ENCODE results near the gene SLC9A7. TPM values are rescaled to one million over a fixed set of nuclear protein-coding genes. Genes with fewer than 3 reads are reported as not detected.
A peak's percentile ranks its signal among the peaks of the same experiment; 100 is the strongest.
"Not testable (repeated sequence)": the region's sequence is repeated elsewhere in the genome, so short reads cannot be mapped to it uniquely, and the experiment has no call there.

SLC9A7 gene
- total RNA-seq (ENCODE audit: insufficient read depth, low replicate concordance), result 1.9 TPM

DNA sequence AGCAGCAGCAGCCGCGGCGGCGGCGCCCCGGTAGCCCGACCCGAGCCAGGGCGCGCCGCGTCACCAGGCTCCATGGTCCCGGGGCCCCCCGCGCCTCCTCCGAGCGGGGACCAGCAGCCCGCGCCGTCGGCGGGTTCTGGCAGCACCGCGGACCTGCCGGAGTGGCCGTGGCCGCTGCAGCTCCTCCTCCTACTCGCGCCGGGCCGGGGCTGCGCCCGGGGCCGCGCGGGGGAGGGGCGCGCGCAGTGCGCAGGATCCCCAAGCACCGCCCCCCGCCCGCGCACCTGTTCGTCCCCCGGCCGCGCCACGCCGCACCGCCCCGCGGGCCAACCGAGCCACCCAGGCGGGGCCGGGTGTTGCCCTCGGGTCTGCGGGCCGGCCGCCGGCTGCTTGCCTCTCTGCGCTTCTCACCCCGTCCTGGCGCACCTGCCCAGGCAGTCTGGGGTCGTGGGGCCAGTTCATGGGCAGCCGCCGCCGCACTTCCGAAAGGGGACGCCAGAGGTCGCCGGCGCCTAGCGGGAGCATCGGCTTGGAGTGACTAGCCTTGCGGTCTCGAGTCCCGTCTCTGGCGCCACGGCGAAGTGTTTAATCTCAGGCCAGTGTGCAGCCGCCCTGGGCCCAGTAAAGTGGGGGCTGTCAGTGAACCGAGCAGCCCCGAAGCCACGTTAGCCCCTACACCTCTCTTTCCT lies at the start of gene SLC9A7:
TSS of gene SLC9A7 (minus strand) at position 163 of the 689 bp plus-strand sequence. CDS start at position 74, 89 bp downstream.
- DNase-seq (ENCODE audit: low spot score), result peak; percentile 39

DNA sequence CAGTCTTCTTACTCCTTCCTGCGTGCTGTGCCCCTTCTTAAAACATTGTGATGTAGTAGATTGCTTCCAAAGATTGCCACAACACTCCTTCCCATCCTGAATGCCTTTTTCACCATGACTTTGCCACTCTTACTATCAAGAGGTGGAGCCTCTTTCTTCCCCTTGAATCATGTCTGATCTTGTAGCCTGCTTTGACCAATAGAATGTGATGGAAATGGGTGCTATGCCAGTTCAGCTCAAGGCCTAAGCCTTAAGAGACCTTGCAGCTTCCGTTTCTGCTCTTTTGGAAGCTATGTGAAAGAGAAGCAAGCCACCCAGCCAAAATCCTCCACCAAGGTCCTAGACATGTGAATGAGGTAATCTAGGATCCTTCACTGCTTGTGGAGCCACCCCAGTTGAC lies 46.4 kb upstream of the SLC9A7 start:
- no peak for DNase-seq (ENCODE audit: low spot score)

DNA sequence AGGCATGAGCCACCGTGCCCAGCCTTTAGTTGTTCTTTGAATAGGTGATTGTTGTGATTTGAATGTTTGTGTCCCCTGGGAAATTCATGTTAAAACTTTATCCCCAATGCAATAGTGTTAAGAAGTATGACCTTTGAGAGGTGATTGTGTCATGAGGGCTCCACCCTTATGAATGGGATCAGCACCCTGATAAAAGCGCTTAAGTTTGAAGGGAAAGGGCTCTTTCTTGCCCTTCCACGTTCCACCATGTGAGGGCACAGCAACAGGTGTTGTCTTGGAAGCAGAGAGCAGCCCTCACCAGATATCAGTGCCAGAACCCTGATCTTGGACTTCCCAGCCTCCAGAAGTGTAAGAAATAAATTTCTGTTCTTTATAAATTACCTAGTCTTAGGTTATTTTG lies 44.2 kb upstream of the SLC9A7 start:
- no peak for DNase-seq (ENCODE audit: low spot score)

DNA sequence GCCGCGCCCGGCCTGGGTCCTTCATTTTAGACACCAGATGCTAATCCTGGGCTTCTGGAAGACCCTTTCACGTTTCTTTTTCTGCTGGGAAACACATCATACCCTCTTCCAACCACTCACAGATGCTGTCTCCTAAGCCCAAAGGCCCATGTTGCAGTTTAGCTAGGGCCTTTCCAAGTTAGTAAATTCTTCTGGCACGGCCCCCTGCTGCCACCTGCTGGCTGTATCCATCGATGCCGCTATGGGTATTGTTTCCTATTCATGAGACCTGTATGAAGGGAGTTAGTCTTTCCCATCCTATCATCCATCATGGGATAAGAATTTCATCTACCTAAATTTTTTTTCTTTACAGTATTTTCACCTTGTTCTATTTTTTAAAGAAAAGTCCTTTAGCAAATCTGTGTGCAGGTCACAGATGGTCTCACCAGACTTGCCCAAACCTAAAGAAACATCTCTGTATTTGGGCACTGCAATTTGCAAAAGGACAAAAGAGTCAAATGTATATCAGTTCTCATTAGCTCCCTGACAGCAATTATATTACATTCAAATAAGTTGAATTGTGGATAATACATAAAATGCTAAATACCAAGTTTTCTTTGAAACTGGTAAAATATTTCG lies 37.8 kb upstream of the SLC9A7 start:
- DNase-seq (ENCODE audit: low spot score), result peak; percentile 49

DNA sequence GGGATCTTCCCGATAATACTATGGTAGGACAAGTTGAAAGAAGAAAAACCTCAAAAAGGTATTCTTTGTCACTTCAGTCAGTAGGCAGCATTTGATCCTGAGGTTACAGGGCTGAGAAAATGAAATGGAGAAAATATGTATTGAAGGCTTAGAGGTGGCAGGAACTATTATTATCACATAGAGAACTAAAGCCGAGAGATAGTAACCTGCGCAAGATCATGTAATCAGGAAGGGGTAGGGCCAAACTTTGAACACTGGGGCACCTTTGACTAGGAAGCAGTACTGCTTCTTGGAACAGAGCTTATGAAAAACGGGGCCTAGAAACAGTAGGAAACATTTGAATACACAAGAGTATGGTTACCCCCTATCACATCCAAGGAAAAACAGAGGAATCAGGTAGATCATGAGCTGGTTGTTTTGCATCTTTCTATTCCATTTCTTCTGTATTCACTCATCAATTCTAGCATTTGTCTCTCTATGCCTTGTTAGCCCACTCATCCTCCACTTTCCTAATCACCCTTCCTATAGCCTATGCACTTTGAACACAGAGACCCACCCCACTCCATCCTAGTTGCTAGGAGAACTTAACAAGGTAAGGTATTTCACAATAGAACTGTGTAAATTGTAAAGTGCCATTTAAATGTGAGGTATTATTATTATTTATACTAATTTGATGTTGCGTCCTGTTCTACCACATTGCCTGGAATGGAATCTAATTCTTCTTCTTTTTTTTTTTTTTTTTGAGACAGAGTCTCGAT lies 34.6 kb upstream of the SLC9A7 start:
- no peak for DNase-seq (ENCODE audit: low spot score)

DNA sequence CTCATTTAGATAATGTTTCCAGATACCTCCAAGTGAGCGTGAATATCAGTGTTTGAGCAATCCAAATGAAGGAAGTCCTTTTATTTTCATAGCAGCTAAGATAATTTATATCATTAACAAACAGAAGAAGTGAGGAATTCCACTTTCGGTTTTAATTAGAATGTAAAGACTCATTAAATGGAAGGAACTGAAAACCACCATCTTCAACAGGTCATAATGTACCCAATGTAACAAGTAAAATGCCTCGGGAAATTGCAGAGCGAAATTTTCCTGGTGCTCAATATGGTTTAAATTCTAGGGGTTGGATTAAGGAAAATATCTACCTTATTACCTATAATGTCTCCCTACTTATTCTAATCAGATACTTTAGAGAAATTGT lies 33.9 kb upstream of the SLC9A7 start:
- DNase-seq (ENCODE audit: low spot score), result no peak

DNA sequence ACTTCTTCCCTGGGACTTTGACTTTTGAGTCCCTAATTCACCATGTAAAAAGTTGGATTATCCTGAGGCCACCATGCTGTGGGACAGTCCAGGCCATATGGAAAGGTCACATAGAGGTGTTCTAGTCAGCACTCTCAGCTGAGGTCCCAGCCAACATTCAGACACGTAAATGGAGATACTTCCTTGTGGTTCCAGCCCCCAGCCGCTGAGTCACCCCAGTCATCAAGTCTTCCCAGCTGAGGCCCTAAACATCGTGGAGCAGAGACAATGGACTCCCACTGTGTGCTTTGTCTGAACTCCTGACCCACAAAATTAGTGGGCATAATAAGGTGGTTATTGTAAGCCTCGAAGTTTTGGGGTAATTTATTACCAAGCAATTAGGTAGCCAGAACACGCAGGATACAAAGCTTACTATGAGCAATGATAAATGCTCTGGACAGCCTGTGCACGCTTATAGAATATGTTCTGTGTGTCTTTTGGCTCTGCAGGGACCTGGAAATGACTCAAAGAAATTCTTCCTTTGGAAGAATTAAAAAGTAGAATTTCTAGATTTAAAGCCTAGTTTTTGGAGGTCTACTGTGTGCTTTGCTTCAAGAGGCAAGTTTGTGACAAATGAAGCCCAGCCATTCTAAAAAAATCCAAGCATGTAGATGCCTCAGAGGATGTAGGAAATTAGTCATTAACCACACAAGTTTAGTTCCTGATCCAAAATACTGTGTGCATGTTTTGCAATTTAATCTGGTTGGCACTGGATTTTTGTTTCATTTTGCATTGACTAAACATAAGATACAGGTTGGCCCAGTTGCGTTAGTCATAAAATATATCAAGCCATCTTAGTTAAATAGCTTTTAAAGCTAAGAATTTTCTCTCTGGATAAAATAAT lies 33.2 kb upstream of the SLC9A7 start:
- peak; percentile 46 for DNase-seq (ENCODE audit: low spot score)

DNA sequence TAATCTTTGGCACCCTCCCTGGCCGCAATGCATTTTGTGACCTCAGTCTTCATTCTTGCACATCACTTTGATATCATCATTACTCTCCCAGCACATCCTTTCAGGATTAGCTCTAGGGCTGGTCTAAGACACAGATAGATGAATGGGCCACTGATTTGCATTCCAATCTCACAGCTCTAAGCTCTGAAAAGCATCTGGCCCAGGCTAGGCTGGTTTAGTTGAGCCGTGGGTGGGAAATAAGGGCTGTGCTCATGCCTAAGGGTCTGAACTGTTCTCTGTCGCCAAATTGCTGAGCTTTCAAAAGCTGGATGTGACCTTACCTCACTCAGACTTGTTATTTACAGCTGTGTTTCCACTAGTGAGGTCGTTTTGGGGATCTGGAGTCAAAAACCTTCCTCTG lies 30.0 kb upstream of the SLC9A7 start:
- peak; percentile 14 for DNase-seq (ENCODE audit: low spot score)

DNA sequence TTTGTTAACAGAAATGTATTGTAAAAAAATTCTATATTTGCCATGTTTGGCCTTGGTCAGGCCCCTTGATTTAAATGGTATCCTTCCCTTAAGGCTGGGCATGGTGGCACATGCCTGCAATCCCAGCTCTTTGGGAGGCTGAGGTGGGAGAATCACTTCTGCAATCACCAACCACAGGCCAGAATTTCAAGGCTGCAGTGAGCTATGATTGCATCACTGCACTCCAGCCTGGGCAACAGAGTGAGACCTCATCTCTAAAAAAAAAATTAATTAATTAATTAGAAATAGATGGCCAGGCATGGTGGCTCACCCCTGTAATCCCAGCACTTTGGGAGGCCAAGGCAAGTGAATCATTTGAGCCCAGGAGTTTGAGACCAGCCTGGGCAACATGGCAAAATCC lies 25.5 kb upstream of the SLC9A7 start:
- DNase-seq (ENCODE audit: low spot score), result not testable (repeated sequence)

DNA sequence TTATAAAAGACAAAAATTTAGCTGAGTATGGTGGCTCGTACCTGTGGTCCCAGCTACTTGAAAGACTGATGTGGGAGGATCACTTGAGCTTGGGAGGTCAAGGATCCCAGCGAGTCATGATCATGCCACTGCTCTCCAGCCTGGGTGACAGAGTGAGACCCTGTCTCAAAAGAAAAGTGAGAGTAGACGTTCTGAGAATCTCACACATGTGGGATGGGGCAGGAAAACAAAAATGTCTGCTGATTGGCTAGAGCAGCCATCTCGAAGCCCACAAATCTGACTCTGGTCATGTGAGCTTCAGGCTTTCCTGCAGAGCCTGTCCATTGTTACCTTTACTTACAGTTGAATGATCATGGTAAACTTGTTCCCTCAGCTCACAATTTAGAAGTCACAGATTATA lies 23.1 kb upstream of the SLC9A7 start:
- DNase-seq (ENCODE audit: low spot score), result no peak

DNA sequence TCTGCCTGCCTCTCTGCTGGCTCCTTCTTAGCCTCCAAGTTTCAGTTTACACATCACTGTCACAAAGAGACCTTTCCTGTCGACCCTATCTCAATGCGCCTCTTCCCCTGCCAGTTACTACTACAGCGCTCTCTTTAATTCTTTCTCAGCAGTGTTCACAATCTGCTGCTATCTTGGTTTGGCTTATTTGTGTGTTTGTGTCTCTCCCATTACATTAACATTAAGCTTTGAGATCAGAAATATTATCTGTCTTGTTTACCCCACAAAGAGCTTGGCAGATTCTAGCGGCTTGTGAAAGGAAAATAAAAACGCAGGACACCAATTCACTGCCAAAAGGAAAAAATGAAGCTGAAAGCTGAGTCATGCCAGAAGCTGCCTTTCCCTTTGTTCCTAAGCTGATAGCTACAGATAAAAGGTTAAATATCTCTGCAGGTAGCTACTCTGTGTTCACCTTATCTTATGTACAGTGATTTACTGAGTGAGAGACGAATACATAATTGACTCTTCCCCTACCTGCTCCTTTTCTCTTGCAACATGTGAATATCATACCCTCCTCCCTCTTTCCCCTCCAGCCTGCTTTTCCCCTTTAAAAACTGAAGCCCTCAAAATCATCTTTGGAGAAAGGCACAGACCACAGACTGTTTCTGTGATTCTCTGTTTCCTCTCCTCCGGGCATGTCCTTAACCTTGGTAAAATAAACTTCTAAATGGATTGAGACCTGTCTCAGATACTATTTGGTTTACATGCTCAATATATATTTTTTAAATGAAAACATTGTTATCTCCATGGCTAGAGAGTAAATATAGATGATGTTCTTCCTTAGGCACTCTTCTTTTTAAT lies 19.3 kb upstream of the SLC9A7 start:
- DNase-seq (ENCODE audit: low spot score), result peak; percentile 45

DNA sequence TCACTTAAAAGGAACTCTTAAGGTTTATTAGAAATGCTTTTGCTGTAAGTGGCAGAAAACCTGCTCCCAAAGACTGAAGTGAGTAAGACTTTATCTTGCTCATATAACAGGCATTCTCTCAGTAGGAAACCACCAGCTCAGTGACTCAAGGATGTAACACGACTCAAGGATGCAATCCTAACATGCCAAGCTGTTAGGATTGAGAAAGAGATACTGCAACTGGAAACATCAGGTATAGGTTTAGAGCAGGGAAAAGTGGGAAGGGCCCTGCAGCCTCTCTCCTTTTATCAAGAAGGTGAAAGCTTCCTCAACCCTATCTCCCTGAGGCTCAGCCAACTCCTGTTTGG lies 11.9 kb upstream of the SLC9A7 start:
- DNase-seq (ENCODE audit: low spot score), result no peak

DNA sequence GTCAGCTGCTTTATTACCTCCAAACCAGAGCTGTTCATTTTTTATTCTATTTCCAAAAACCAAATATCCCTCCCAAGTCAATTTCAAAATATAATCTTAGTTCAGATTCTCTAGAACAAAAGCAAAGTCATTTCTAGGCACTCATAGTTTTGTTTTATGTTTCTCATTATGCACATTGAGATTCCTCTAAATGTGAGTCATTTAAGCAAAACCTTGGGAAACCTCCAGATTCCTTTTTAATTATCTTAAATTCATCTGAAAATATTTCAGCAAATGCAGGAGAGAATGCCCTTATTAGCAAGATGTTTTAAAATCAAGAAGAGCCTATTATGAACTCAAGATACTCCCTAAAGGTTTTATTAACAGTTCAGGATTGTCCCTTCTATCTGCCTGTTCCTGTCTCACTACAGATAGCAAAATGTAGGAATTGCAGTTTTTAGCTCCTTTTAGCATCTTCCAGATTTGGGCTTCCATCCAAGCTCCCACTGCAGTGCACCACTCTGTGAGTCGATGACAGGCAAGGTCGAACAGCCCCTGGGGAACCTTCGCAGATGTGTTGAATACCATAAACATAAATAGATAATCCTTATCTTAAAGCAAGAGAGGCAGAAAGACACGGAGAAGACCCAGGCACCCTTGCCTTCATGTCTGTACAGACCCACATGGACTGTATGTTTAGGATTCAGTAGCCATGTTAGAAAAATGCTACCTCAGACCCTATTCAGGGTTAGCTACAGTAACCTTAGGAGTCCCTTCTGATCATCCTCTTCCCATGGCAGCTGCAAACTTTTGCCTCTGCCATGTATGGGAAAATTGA lies 11.3 kb upstream of the SLC9A7 start:
- no peak for DNase-seq (ENCODE audit: low spot score)

DNA sequence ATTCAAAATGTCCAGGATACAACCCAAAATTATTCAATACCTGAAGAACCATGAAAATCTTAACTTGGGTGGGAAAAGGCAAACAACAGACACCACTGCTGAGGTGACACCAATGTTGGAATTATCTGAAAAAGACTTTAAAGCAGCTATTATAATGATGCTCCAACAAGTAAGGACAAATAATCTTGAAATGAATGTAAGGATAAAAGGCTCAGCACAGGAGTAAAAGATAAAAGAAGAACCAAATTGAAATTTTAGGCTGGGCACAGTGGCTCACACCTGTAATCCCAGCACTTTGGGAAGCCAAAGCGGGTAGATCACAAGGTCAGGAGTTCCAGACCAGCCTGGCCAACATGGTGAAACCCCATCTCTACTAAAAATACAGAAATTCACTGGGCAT lies 4.0 kb upstream of the SLC9A7 start:
- DNase-seq (ENCODE audit: low spot score), result no peak

DNA sequence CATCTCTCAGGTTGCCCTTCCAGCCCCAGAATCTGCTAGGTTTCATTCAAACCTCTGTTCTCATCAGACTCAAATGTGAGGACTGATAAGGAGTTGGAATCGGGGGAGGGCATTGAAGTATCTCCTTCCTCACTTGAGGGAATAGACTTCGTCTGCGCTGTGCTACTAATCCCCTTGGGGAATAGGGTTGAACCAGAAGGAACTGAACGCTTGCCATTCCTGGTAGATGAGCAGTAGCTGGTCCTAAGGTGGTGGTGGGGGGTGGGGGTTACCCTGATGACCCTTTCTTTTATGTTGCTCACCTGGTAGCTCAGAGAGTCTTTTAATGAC lies 692 bp upstream of the SLC9A7 start:
- no peak for DNase-seq (ENCODE audit: low spot score)

DNA sequence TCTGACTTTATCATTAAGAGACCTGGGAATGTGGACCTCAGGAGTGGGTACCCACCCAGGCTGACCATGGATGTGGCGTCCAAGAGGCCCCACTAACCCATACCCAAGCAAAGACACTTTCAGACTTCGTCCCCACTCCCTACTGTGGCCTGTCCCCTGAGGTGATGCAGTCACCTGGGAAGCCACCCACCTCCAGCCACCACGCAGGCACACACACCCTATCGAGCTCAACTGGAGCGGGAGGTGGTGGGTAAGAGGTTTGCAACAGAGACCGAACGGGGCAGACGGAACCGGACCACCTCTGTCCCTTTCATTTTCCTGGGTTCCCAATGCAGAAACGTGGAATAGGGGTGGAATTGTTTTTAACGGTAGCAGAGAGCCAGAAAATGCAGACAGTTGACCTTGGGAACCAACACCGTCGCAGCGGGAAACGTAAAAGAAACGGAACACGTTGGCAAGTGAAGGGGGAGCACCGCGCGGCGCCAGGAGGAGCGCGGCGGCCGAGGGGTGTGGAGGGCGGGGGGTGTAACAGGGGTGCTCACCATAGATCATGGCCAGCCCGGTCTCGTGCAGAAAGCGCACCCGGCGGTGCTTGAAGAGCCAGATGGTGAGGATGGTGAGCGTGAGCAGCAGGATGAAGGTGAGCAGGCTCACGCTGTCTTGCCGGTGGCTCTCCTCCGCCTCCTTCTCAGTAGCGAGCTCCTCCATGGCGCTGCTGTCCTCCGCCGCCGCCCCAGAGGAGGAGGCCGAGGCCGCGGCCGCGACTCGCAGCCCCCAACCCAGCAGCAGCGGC lies 559 bp downstream of the SLC9A7 start:
- peak; percentile 0 for DNase-seq (ENCODE audit: low spot score)

DNA sequence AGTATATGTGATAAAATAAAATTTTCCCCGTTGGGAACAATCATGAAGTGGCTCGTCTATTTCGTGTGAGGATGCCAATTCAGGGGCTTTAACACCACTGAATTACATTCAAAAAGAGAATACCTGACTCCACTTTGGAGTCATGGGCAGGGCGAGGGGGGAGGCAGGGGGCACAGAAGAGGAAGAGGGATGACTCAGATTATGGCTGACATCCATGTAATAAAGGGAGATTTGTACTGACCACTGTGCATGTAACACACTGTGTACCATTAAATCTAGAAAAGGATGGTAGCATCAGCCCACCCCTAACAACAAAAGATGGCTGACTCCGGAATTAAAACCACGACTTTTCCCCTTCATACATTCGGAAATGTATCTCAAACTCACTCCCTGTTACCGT lies 1.3 kb downstream of the SLC9A7 start:
- no peak for DNase-seq (ENCODE audit: low spot score)

DNA sequence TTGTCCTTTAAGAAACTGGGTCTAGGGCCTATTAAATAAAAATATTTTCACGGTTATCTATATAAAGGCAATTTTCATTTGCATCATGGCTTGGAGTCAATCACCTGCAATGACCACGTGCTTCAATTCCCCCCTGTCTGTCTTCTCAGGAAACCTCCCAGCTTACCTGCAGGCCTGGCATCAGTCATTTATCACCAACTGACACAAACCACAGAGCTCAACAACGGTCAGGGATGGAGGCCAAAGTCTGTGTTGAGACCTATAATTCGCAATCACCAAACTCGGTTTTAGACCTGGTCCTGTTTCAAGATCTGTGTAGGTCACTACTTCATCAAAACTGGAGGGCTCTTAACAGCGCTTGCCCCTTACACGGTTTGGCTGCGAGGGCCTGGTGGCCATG lies 1.9 kb downstream of the SLC9A7 start:
- DNase-seq (ENCODE audit: low spot score), result no peak

DNA sequence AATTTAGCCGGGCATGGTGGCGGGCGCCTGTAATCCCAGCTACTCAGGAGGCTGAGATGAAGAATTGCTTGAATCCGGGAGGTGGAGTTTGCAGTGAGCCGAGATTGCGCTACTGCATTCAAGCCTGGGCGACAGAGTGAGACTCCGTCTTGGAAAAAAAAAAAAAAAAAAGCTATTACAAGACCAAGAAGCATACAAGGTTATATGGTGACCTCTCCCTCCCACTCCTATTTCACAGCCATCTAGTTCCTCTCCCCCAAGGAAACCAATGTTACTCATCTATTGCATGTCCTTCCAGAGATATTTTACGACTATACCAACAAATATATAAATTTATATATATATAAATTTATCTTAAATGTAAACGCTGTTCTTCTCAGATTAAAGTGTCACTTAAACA lies 3.2 kb downstream of the SLC9A7 start:
- no peak for DNase-seq (ENCODE audit: low spot score)

All from umbilical cord (tissue), 2 donors.